GM21576 (cell line): ENCODE measurements around the gene NADK.
"Not testable (repeated sequence)": the region's sequence is repeated elsewhere in the genome, so short reads cannot be mapped to it uniquely, and the experiment has no call there.

Experiments
- ATAC-seq: cut with Tn5 transposase; IDR thresholded peaks from one replicate; pipeline ENCODE4 v1.9.1; 2021; ENCODE audit warnings: mild to moderate bottlenecking, moderate library complexity; ENCODE audit not compliant: unreplicated experiment

Gene NADK

DNA sequence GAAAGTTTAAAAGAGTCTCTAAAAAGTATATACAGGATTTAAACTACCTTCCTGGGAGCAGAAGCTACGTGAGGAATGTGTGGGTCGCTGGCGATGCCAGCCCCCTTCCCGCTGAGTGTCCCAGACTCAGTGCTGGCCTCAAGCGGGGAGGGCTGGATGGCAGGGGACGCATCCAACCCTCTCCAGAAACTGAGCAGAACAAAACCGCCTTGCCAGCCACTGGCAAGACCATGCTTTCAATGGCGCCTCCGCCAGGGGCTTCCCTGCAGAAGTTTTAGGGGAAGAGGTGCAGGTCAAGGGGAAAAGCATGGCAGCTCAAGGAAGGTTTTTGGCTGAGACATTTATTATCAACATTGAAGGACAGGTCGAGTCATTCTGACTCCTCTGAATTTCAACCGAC is 26.1 kb downstream of the NADK start:
- no peak for ATAC-seq

GRCh38 chr1:1749941-1750340 is 28.3 kb downstream of the NADK start:
- not testable (repeated sequence) for ATAC-seq

GRCh38 chr1:1748686-1749321 is 29.5 kb downstream of the NADK start:
- no peak for ATAC-seq

DNA sequence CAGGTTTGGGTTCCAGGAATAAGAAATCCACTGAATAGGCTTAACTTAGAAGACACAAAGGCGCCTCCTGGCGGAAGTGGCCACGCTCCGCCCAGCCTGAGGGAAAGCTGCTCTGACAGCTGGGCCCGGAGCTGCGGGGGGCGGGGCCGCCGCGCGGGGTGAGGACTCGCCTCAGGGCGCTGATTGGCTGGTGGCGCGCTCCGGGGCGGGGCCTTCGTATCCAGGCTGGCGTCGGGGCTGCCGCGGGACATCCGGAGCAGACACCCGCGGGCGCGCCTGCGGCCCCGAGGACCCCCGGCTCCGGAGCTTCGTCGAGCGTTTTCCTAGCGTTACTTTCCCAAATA is 31.7 kb downstream of the NADK start:
- ATAC-seq: peak; percentile 85

- peak; percentile 60 for ATAC-seq
Observed at GRCh38 chr1:1745651-1746565, 32.4 kb downstream of the NADK start.

DNA sequence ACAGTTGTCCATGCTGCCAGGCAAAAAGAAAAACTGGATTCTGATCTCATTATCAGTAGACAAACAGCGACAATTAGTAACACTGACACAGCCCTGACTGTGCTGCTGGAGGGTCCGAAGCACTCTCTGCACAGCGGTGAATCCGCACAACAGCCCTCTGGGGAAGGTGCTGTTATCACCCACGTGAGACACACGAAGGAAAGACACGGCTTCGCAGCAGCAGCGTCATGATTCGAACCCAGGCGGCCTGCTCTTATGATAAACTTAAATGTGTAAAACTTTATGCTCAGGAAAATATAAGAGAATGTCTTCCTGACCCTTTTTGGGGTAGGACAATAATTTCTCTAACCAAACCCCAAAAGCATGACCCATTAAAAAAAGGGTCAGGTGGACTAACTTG is 35.7 kb downstream of the NADK start:
- not testable (repeated sequence) for ATAC-seq

DNA sequence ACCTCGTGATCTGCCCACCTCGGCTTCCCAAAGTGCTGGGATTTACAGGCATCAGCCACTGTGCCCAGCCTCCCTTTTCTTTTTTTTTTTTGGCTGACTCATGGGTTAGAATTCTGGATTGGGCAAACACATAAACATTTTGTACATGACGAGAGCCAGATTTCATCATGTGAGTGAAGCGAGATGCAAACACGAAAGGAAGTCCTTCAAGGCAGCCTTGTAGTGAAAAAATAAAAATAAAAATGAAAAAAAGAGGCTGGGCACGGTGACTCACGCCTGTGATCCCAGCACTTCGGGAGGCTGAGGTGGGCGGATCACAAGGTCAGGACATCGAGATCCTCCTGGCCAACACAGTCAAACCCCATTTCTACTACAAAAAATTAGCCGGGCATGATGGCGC is 37.3 kb downstream of the NADK start:
- ATAC-seq: not testable (repeated sequence)

- ATAC-seq: not testable (repeated sequence)
Observed at GRCh38 chr1:1738799-1739337, 39.4 kb downstream of the NADK start.

DNA sequence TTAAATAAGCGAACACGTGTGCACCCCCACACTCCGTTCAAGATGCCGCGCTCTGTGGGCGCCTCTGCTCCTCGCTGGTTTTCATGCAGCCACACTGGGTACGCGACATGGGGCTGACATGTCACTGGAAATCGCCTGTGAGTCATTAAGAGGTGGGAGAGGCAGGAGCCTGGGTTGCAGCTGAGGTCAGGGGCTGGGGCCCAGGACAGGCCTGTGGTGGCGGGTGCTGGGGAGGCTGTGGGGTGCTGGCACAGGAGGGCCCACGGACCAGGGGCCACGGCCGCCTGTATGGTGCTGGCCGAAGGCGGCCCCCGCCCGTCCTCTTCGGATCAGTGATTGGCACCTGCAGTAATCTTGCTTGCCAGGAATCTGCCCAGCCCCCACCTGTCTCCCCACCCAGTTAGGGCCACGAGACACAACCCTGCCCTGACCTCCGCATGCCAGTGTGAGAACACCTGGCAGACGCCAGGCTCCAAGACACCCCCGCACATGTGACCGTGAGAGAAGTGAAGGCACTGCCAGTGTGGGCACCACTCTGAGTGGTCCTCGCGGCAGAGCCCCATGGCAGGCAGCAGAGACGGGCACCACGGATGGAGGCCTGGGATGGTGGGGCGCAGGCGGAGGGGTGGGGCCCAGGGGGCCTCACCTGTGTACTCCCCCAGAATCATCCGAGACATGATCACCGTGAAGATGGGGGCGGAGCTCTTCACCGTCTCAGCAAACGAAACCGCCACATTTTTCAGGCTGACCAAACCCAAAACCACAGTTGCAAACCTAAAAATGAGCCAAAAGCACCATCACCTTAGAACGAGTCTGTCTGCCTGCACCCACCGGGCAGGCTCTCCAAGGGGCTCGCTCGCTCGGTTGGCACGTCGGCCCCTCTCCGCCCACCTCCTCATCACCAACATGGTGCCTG is 40.3 kb downstream of the NADK start:
- not testable (repeated sequence) for ATAC-seq

GRCh38 chr1:1732381-1732780 is 45.9 kb downstream of the NADK start:
- ATAC-seq: no peak

GRCh38 chr1:1730870-1731269 is 47.4 kb downstream of the NADK start:
- no peak for ATAC-seq

- not testable (repeated sequence) for ATAC-seq
Observed at GRCh38 chr1:1730230-1730629, 48.0 kb downstream of the NADK start.

DNA sequence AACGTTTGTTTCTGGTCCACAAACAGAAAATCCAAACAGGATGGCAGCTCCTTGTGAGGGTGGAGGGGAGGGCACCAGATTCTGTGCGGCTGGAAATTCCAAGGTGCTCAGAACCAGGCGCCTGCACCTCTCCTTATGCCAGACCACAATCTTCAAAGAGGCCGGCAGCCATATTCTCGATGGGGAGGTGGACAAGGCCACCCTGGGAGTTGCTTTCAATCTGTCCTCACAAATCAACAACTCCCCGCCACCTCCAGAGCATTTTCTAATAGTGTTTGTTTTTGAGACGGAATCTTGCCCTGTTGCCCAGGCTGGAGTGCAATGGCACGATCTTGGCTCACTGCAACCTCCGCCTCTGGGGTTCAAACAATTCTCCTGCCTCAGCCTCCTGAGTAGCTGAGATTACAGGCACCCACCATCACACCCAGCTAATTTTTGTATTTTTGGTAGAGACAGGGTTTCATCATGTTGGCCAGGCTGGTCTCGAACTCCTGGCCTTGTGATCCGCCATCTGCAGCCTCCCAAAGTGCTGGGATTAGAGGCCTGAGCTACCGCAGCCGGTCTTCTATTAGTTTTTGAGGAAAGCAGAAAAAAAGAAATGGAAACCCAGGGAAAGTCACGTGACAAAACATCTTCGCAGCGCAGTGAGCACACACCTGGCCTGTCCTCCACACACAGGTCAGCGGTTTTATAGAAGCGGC is 49.0 kb downstream of the NADK start:
- ATAC-seq: not testable (repeated sequence)

- ATAC-seq: not testable (repeated sequence)
Observed at GRCh38 chr1:1728308-1729005, 49.8 kb downstream of the NADK start.

- not testable (repeated sequence) for ATAC-seq
Observed at GRCh38 chr1:1727131-1727651, 51.1 kb downstream of the NADK start.

DNA sequence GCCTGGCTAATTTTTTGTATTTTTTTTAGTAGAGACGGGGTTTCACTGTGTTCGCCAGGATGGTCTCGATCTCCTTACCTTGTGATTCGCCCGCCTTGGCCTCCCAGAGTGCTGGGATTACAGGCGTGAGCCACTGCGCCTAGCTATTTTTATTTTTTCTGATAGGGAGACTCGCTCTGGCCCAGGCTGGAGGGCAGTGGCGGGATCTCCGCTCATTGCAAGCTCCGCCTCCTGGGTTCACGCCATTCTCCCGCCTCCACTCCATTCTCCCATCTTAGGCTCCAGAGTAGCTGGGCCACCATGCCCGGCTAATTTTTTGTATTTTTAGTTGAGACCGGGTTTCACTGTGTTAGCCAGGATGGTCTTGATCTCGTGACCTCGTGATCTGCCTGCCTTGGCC is 52.2 kb downstream of the NADK start:
- not testable (repeated sequence) for ATAC-seq

DNA sequence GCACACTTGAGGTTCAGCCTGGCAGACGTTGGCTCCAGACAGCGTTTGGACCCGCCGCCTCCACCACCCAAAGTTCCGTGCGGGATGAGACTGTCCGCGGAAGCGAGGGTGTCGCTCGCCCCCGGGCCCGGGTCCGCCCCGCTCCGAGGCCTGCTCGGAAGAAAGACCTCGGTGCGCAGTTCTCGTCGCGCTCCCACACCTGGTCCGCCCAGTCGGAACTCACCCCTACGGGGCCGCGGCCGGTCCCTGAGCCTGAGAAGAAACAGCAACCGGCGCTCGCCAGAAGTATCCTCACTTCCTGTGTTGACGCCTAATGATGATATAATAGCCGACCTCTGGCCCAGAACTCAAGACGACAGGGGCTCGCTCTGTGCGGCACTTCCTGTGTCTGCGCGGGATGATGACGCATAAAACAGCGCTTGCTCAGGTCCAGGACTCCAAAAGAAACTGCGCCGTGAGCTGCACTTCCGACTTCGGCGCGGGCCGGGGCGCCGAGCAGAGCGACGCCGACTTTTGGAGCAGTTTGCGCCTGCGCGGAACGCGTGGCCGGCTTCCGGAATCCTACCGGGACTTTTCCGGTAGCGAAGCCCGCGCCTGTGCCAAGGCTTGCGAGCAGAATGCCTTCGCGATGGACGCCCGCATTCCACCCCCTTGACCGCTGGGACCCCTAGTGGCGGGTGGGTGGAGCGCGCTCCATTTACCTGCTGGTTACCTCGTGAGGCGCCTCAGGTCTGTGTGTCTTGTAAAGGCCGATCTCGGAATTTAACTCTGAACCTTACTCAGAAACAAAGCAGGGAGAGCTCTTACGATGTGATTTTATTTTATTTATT is 54.0 kb downstream of the NADK start, which contains the start of gene CDK11A:
CDK11A (minus strand) TSS at position 323 of the 830 bp plus-strand sequence. CDS start 1,539 bp downstream, outside the sequence.
- peak; percentile 89 for ATAC-seq

DNA sequence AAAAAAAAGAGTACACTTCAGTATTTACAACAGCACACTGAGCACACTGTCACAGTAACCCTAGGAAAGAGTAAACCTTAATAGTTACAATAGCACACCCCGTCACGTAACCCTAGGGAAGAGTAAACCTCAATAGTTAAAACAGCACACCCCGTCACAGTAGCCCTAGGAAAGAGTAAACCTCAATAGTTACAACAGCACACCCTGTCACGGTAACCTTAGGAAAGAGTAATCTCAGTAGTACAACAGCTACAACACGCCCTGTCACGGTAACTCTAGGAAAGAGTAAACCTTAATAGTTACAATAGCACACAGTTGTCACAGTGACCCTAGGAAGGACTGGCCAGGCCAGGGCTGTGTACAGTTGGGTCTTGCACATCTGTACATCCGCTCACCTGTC is 57.1 kb downstream of the NADK start:
- ATAC-seq: no peak
